GM23248 (cell line): ENCODE results near the gene KIF3A.

Experiments used
- EZH2 ChIP-seq: fragments of 200-600 bp; sonication (generic); IDR thresholded peaks from 2 replicates; pipeline ENCODE4 v1.6.1; 2018; ENCODE audit warnings: antibody characterized with exemption, mild to moderate bottlenecking; ENCODE audit not compliant: insufficient read depth, poor library complexity, severe bottlenecking
- EZH2phosphoT487 ChIP-seq: fragments of 200-600 bp; sonication (generic); IDR thresholded peaks from 2 replicates; pipeline ENCODE4 v1.6.1; 2018; ENCODE audit warnings: antibody characterized with exemption, moderate library complexity, mild to moderate bottlenecking, low read depth; ENCODE audit not compliant: insufficient read depth

DNA sequence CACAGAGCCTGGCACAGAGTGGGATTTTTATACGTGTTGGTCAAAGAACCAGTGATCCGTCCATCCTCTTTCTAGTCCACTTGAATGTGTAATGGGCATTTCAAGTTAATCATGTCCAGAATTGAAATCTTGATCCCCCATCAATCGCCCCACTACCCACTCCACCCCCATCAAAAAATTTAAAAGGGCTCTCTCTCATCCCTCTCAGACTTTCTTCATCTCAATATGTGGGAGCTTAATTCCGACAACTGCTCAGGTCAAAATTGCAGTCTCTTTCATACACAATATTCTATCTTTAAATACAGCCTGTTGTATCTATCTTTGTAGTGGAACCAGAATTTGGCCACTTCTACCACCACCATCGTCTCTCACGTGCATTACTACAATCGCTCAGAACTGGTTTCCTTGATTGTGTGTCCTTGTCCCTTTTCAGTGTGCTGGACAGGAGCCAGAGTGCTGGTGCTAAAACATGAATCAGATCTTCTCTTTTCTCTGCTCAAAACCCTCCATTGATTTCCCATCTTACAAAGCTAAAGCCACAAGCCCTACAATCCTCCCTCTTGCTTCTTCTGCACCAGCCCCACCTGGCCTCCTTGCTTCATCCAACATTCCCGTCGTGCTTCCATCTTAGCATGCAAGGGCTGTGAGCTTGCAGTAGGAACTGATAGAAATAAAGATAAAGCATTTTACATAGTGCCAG is 786 bp upstream of the KIF3A start:
- TF ChIP-seq EZH2phosphoT487 (no peak), EZH2 (no peak)
